Fibroblast of villous mesenchyme (primary cell): ENCODE results near the gene NUAK1. TPM values are rescaled to one million over a fixed set of nuclear protein-coding genes. Genes with fewer than 3 reads are reported as not detected.

Source experiments
- DNase-seq: peaks from one replicate; pipeline ENCODE4 v3.0.0-alpha.2; 2010; ENCODE audit warnings: low read depth
- H3K4me3 ChIP-seq: 2 replicates; pipeline ENCODE4 v1.5.1; 2011; ENCODE audit warnings: low read depth, mild to moderate bottlenecking, low read length
- total RNA-seq: library from RNA; depleted of rRNA; stranded (reverse); fragments of >200 nt; gene quantifications from 2 replicates; pipeline ENCODE4 v1.2.3, GENCODE V29; 2012
- TF ChIP-seq, protein P1 (sequence below): IDR thresholded peaks from 2 replicates; pipeline ENCODE4 v1.5.1; 2012; ENCODE audit warnings: low read depth, mild to moderate bottlenecking, low read length; ENCODE audit not compliant: insufficient read depth

The NUAK1 gene
- total RNA-seq, 1 donor: 84.6 TPM

DNA sequence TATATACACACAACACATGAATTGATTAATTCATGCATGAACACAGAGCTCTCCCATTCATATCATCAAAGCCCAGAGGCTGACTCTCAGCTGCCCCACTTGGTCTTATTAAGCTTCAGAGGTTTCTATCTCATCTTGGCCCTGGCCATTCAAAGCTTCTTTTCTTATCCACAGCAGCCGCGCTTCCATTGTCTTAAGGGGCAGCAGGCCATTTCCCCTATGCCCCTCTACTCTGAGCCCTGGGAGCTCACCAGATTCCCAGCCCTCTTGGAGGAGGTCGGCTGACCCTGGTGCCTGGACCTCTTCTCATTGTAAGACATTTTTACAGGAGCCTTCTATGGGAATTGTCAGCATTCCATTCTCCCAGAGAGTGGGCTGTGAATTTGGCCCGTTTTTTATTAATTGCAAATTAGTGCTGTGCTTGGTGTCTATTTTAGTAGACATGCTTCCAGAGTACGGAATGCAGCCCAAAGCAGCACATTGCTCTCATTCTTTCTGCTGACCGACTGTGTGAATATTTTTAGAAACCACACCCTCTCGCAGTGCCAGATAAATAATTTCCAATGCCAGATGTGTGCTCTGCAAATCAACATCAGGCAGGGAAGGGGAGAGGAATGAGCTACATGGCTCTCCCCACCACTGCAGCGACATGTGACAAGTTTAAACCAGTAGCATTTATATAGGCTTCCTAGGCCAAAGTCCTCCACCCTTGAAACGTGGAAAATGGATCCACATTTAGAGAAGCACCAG lies 58.5 kb downstream of the NUAK1 start:
- peak; percentile 95 for DNase-seq
- TF ChIP-seq, protein P1, sequence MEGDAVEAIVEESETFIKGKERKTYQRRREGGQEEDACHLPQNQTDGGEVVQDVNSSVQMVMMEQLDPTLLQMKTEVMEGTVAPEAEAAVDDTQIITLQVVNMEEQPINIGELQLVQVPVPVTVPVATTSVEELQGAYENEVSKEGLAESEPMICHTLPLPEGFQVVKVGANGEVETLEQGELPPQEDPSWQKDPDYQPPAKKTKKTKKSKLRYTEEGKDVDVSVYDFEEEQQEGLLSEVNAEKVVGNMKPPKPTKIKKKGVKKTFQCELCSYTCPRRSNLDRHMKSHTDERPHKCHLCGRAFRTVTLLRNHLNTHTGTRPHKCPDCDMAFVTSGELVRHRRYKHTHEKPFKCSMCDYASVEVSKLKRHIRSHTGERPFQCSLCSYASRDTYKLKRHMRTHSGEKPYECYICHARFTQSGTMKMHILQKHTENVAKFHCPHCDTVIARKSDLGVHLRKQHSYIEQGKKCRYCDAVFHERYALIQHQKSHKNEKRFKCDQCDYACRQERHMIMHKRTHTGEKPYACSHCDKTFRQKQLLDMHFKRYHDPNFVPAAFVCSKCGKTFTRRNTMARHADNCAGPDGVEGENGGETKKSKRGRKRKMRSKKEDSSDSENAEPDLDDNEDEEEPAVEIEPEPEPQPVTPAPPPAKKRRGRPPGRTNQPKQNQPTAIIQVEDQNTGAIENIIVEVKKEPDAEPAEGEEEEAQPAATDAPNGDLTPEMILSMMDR: no peak
- H3K4me3 ChIP-seq: no peak overlapping the region

DNA sequence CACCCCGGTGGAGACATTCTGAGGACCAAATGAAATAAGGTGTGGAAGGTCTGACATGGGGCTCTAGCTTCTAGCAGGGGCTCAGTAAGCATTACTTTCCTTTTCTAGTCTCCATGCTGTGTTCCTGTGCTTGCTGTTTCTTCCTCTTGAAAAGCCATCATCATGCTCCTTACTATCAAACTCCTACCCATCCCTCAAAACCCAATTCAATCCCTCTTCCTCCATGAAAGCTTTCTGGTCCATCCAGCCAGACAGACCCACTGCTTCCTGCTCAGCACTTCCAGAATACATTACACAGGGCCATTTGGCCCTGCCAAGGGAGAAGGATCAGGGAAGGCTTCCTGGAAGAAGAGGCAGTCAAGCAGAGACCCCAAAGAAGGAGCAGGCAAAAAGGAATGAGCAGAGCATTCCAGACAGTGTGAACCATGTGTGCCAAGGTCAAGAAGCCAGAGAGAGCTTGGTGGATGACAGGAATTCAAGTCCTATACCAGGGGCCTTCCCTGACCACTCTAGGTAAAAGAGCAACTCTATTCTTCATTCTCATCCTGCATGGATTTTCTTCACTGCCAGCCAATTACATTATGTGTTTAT lies 59.5 kb downstream of the NUAK1 start:
- TF ChIP-seq, protein P1: no peak
- DNase-seq: no peak
- no peak overlapping the region for H3K4me3 ChIP-seq

DNA sequence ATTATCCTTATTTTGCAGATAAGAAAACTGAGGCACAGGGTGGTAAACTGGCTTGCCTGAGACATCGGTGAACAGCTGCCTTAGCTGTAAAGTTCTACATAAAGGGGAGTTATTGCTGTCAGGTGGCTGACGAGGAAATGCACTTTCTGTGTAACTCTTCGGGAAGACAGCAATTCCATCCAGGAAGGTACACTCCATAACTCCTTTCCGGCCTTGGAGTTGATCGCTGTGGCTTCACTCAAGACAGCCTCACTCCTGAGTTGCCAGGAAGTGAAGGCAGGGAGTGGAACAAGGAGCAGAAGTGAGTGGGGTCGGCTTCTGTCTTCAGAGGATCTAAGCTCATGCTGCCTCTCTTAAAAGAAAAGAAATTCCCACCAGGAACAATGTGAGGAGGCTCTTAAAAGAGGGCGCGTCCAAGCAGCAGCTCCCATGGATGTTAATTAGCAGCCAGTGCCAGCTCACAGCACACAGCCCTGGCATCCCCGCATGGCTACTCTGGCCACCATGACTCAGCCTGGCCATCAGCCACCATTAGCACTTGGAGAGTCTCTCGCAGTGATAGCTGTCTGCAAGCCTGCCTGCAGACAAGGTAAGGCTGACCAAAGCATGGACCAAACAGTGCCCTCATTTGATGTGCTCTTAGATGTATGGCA lies 60.3 kb downstream of the NUAK1 start:
- TF ChIP-seq, protein P1: no peak
- H3K4me3 ChIP-seq: no peak overlapping the region
- DNase-seq: no peak

DNA sequence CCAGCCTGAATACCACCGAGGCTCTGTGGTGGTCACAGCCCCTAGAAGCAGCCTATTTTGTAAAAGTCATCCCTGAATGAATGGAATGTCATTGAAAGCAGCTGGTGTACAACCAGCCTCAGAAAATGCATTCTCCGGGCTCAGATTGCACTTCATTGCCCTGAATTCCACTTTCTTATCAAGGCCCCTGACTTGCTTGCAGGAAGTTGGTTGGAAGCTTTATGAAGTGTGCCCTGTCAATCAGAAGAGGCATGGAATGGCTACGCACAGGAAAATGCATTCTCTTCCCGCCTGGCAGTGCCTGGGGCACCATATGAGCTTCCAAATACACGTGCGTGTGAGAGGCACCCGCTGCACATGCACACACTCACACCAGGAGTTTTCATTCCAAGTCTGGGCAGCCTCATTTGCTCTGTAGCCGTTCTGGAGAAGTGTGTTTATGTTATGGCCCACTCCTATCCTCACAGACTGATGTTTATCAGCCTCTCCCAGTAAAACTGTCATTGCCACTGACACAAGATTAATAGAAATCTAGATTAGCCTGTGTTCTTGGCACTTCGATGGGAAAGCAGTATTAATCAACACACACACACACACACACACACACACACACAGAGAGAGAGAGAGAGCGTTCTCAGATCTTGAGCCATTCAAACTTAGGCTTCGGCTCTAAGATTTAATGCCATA lies 63.9 kb downstream of the NUAK1 start:
- peak; percentile 97 for DNase-seq
- H3K4me3 ChIP-seq: no peak overlapping the region
- TF ChIP-seq, protein P1: no peak

DNA sequence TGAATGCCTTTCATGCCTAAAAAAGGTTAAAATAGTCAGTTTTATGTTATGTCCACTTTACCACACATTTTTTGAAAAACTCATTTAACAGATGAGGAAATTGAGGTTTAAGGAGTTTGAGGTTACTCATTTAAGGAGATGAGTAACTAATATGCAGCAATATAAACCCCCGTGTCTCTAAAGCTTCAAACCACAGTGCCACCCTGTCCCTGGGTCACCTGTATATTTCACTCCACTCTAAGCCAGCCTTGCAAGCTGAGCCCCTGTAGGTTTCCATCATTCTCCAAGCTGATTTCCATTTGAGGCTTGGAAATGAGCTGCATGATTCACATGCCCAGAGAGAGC lies 64.4 kb downstream of the NUAK1 start:
- TF ChIP-seq, protein P1: no peak
- no peak for DNase-seq

DNA sequence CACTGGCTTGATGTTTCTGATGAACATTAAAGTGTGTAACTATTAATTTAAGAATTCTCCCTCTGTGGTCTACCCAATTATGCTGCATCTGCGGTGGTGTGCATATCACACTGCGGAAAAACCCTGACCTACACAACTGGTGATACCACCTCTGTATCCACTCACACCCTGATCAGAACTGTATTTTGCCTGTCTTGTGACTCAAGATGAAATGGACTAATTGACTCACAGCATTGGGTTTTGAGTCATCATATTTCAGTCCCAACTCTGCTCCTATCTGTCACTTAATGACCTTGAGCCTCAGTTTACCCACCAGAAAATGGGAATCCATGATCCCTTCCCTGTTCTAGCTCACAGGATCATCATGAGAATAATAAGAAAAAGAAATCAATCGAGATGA lies 65.6 kb downstream of the NUAK1 start:
- DNase-seq: no peak
- TF ChIP-seq, protein P1: no peak
- H3K4me3 ChIP-seq: no peak overlapping the region

More for the DNA sequence above, 64.4 kb downstream of the NUAK1 start:
- no peak overlapping the region for H3K4me3 ChIP-seq
